Peyer's patch (tissue), 4 donors: Measurements from ENCODE around the gene FIGNL2. TPM values are rescaled to one million over a fixed set of nuclear protein-coding genes. Genes with fewer than 3 reads are reported as not detected.

Experiments used
- DNase-seq, 3 donors: peaks; one replicate each; pipeline ENCODE4 v3.0.0-alpha.2; 2017 to 2019
- H3K27ac ChIP-seq, 4 donors: fragments of 200-600 bp; sonication (generic); one replicate each; pipeline ENCODE4 v1.5.1; 2016 to 2019
- H3K27me3 ChIP-seq, 2 donors: fragments of 200-600 bp; sonication (generic); one replicate each; pipeline ENCODE4 v1.5.1; 2019
- H3K36me3 ChIP-seq, 3 donors: fragments of 200-600 bp; sonication (generic); one replicate each; pipeline ENCODE4 v1.5.1; 2016 to 2019
- H3K4me1 ChIP-seq, 4 donors: fragments of 200-600 bp; sonication (generic); one replicate each; pipeline ENCODE4 v1.5.1; 2016 to 2019
- H3K4me3 ChIP-seq, 4 donors: fragments of 200-600 bp; sonication (generic); 1 replicate in 3 of 4; 2 replicates in 1 of 4; pipeline ENCODE4 v1.5.1; 2016 to 2019; ENCODE audit warnings: mild to moderate bottlenecking in 1 of 4
- H3K9me3 ChIP-seq, 4 donors: fragments of 200-600 bp; sonication (generic); one replicate each; pipeline ENCODE4 v1.5.1; 2016 to 2019; ENCODE audit warnings: mild to moderate bottlenecking in 1 of 4
- CTCF ChIP-seq, 6 experiments: fragments of 450-650 bp in 4 of 6; fragments of 200-600 bp in 2 of 6; sonication (generic) in 1 of 6; IDR thresholded peaks; one replicate each; pipeline ENCODE4 v1.5.1; 2017 to 2019; ENCODE audit warnings: antibody characterized with exemption in 6 of 6, mild to moderate bottlenecking in 3 of 6, moderate library complexity in 1 of 6
- POLR2A ChIP-seq, 2 donors: fragments of 450-650 bp; IDR thresholded peaks; one replicate each; pipeline ENCODE4 v1.5.1; 2017; ENCODE audit warnings: antibody characterized with exemption in 2 of 2, mild to moderate bottlenecking in 2 of 2, moderate library complexity in 2 of 2
- total RNA-seq, 4 donors: library from RNA; depleted of rRNA; stranded (reverse); fragments of >200 nt; gene quantifications; one replicate each; pipeline ENCODE4 v1.1.0, GENCODE V29; 2016

Gene FIGNL2
- total RNA-seq, 4 donors from 2014 or later, result 0.19 TPM; not detected in 3

GRCh38 chr12:51829641-51830040 is 18.9 kb downstream of the FIGNL2 start:
- Histone ChIP-seq H3K27me3 (no peaks in the 10 kb centered on the region), H3K4me1 (peaks cover 0 to 15% (median 3%) of the 10 kb centered on the region in 4 donors), H3K9me3 (no peaks in the 10 kb centered on the region), H3K4me3 (no peak overlapping the region), H3K27ac (no peak overlapping the region), H3K36me3 (no peaks in the 10 kb centered on the region)
- no peak for DNase-seq
- TF ChIP-seq CTCF (IDR thresholded peaks at IDR 0.05), result no peak
- TF ChIP-seq POLR2A (IDR thresholded peaks at IDR 0.05), result no peak

- H3K4me1 ChIP-seq, result peaks cover 0 to 15% (median 3%) of the 10 kb centered on the region in 4 donors
- H3K9me3 ChIP-seq, result no peaks in the 10 kb centered on the region
- no peaks in the 10 kb centered on the region for H3K27me3 ChIP-seq
- H3K4me3 ChIP-seq, result no peak overlapping the region
- H3K36me3 ChIP-seq, result no peaks in the 10 kb centered on the region
- no peak for DNase-seq
- H3K27ac ChIP-seq, result no peak overlapping the region
- TF ChIP-seq CTCF (IDR thresholded peaks at IDR 0.05), result no peak
- no peak for TF ChIP-seq POLR2A (IDR thresholded peaks at IDR 0.05)
Observed at GRCh38 chr12:51829011-51829481, 19.5 kb downstream of the FIGNL2 start.

- TF ChIP-seq CTCF (IDR thresholded peaks at IDR 0.05) (no peak), POLR2A (IDR thresholded peaks at IDR 0.05) (no peak)
- Histone ChIP-seq H3K27ac (no peak overlapping the region), H3K4me3 (no peak overlapping the region), H3K4me1 (peaks cover 0 to 14% (median 3%) of the 10 kb centered on the region in 4 donors), H3K36me3 (no peaks in the 10 kb centered on the region), H3K27me3 (no peaks in the 10 kb centered on the region), H3K9me3 (no peaks in the 10 kb centered on the region)
- peak in 1 of 3 donors; percentile 53 for DNase-seq
Observed at GRCh38 chr12:51827925-51828818, 20.3 kb downstream of the FIGNL2 start.

- Histone ChIP-seq H3K36me3 (no peaks in the 10 kb centered on the region), H3K9me3 (no peaks in the 10 kb centered on the region), H3K27me3 (no peaks in the 10 kb centered on the region), H3K4me1 (peaks cover 0 to 11% (median 3%) of the 10 kb centered on the region in 4 donors), H3K27ac (no peak overlapping the region), H3K4me3 (no peak overlapping the region)
- DNase-seq, result no peak
- no peak for TF ChIP-seq POLR2A (IDR thresholded peaks at IDR 0.05)
- no peak for TF ChIP-seq CTCF (IDR thresholded peaks at IDR 0.05)
Observed at GRCh38 chr12:51826881-51827280, 21.6 kb downstream of the FIGNL2 start.

GRCh38 chr12:51825216-51825615 is 23.3 kb downstream of the FIGNL2 start:
- no peak overlapping the region for H3K4me3 ChIP-seq
- no peak for TF ChIP-seq CTCF (IDR thresholded peaks at IDR 0.05)
- no peak for TF ChIP-seq POLR2A (IDR thresholded peaks at IDR 0.05)
- H3K27ac ChIP-seq, result no peak overlapping the region
- no peaks in the 10 kb centered on the region for H3K9me3 ChIP-seq
- no peaks in the 10 kb centered on the region for H3K36me3 ChIP-seq
- H3K4me1 ChIP-seq, result peaks cover 0 to 21% (median 7%) of the 10 kb centered on the region in 4 donors
- DNase-seq, result no peak
- H3K27me3 ChIP-seq, result no peaks in the 10 kb centered on the region
